Activated CD8-positive, alpha-beta T cell treated with anti-CD3 and anti-CD28 coated beads for 36 hours (primary cell): ENCODE data around the gene NCS1. TPM values are rescaled to one million over a fixed set of nuclear protein-coding genes. Genes with fewer than 3 reads are reported as not detected.

Experiments
- ATAC-seq: fragments of 200-7000 bp; cut with Tn5 transposase; one replicate; pipeline ENCODE4 v1.10.0; 2021; ENCODE audit warnings: mild to moderate bottlenecking, moderate library complexity
- CTCF ChIA-PET: fragments of 350-600 bp; sonication (Branson Sonifier 250); formaldehyde crosslinking; loops from one replicate; lab custom pipeline; 2021; ENCODE audit warnings: antibody characterized with exemption; lab: Charles Lee
- POLR2A ChIA-PET: fragments of 350-600 bp; sonication (Branson Sonifier 250); formaldehyde crosslinking; loops from one replicate; lab custom pipeline; 2021; ENCODE audit warnings: antibody characterized with exemption; lab: Charles Lee
- DNase-seq: peaks from one replicate; pipeline ENCODE4 v3.0.0-alpha.2; 2020
- H3K27ac Mint-ChIP-seq: one replicate; pipeline ENCODE4 v1.8.0; 2021; ENCODE audit warnings: mild to moderate bottlenecking, mixed read lengths
- H3K27me3 Mint-ChIP-seq: one replicate; pipeline ENCODE4 v1.8.0; 2021; ENCODE audit warnings: mixed read lengths
- H3K36me3 Mint-ChIP-seq: one replicate; pipeline ENCODE4 v1.8.0; 2021; ENCODE audit warnings: low read depth, mixed read lengths
- H3K4me1 Mint-ChIP-seq: one replicate; pipeline ENCODE4 v1.8.0; 2021; ENCODE audit warnings: low read depth, mixed read lengths
- H3K4me3 Mint-ChIP-seq: one replicate; pipeline ENCODE4 v1.8.0; 2021; ENCODE audit warnings: mild to moderate bottlenecking, moderate library complexity, mixed read lengths
- H3K9me3 Mint-ChIP-seq: one replicate; pipeline ENCODE4 v1.8.0; 2021; ENCODE audit warnings: mixed read lengths
- intact Hi-C: fragments of 100-400 bp; cut with micrococcal nuclease; formaldehyde crosslinking; loops from one replicate; pipeline ENCODE4 v1.10.0; 2022
- total RNA-seq, 2 experiments: library from RNA; stranded (reverse); gene quantifications; one replicate each; pipeline ENCODE4 v1.2.3, GENCODE V29; 2021
- TF ChIP-seq, protein P1 (sequence below): fragments of 200-600 bp; IDR thresholded peaks from one replicate; pipeline ENCODE4 v1.8.0; 2022; ENCODE audit warnings: antibody characterized with exemption, mild to moderate bottlenecking

The NCS1 gene
- total RNA-seq, 2 experiments from 2014 or later = 21.2 to 21.3 TPM

- POLR2A ChIA-PET = no interaction called here
Observed at GRCh38 chr9:130176760-130177159, 4.6 kb downstream of the NCS1 start.

GRCh38 chr9:130177898-130178805, 5.9 kb downstream of the NCS1 start:
- DNase-seq (no peak), ATAC-seq (no peak)
- intact Hi-C loops = no loop called here

More at GRCh38 chr9:130176760-130177159, 4.6 kb downstream of the NCS1 start:
- no peaks in the 10 kb centered on the region for H3K36me3 Mint-ChIP-seq
- peaks cover 13% of the 10 kb centered on the region for H3K27me3 Mint-ChIP-seq
- H3K4me1 Mint-ChIP-seq = peaks cover 2% of the 10 kb centered on the region
- TF ChIP-seq, protein P1, sequence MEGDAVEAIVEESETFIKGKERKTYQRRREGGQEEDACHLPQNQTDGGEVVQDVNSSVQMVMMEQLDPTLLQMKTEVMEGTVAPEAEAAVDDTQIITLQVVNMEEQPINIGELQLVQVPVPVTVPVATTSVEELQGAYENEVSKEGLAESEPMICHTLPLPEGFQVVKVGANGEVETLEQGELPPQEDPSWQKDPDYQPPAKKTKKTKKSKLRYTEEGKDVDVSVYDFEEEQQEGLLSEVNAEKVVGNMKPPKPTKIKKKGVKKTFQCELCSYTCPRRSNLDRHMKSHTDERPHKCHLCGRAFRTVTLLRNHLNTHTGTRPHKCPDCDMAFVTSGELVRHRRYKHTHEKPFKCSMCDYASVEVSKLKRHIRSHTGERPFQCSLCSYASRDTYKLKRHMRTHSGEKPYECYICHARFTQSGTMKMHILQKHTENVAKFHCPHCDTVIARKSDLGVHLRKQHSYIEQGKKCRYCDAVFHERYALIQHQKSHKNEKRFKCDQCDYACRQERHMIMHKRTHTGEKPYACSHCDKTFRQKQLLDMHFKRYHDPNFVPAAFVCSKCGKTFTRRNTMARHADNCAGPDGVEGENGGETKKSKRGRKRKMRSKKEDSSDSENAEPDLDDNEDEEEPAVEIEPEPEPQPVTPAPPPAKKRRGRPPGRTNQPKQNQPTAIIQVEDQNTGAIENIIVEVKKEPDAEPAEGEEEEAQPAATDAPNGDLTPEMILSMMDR = no peak
- no peak overlapping the region for H3K27ac Mint-ChIP-seq
- ATAC-seq (no peak), DNase-seq (no peak)
- intact Hi-C loops = no loop called here
- no peak overlapping the region for H3K4me3 Mint-ChIP-seq
- H3K9me3 Mint-ChIP-seq = no peaks in the 10 kb centered on the region
- CTCF ChIA-PET = no interaction called here

GRCh38 chr9:130179331-130179907, 7.2 kb downstream of the NCS1 start:
- ATAC-seq = no peak
- ChIA-PET CTCF (no interaction called here), POLR2A (interaction anchor here (0.6 kb wide), 1 partner anchor 26 kb away, joined by 4 read pairs; no protein-coding TSS in a partner anchor)
- no peaks in the 10 kb centered on the region for H3K9me3 Mint-ChIP-seq
- no peaks in the 10 kb centered on the region for H3K4me1 Mint-ChIP-seq
- no peak overlapping the region for H3K4me3 Mint-ChIP-seq
- intact Hi-C loops = no loop called here
- H3K36me3 Mint-ChIP-seq = no peaks in the 10 kb centered on the region
- no peak overlapping the region for H3K27ac Mint-ChIP-seq
- no peak for DNase-seq
- TF ChIP-seq, protein P1 = no peak
- H3K27me3 Mint-ChIP-seq = peaks cover 2% of the 10 kb centered on the region

More at GRCh38 chr9:130177898-130178805, 5.9 kb downstream of the NCS1 start:
- H3K27ac Mint-ChIP-seq = no peak overlapping the region
- peaks cover 12% of the 10 kb centered on the region for H3K27me3 Mint-ChIP-seq
- CTCF ChIA-PET = no interaction called here
- peaks cover 2% of the 10 kb centered on the region for H3K4me1 Mint-ChIP-seq
- H3K9me3 Mint-ChIP-seq = no peaks in the 10 kb centered on the region
- POLR2A ChIA-PET = interaction anchor here (1.2 kb wide), 1 partner anchor 71 kb away, joined by 3 read pairs; no protein-coding TSS in a partner anchor
- H3K4me3 Mint-ChIP-seq = no peak overlapping the region
- H3K36me3 Mint-ChIP-seq = no peaks in the 10 kb centered on the region
- TF ChIP-seq, protein P1 = no peak

DNA sequence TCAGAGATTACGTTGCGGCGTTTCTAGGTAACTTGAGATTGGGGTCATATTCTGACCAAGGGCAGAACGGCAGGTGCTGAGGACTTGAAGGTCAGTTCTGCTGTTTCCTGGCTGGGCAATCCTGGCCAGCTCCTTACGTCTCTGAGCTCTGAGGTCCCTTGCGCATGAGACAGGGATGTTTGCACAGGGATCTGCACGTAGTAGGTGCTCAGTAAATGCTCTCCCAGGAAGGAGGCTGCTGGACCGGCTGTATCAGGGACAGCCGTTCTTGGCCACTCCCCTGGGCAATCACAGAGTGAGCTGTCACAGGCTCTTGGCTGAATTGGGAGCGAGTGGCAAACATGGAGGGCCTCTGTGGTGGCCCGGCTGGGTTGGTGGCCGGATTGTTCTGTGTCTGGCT, 8.3 kb downstream of the NCS1 start:
- no peak overlapping the region for H3K4me3 Mint-ChIP-seq
- ATAC-seq = no peak
- no peak for DNase-seq
- H3K36me3 Mint-ChIP-seq = no peaks in the 10 kb centered on the region
- ChIA-PET POLR2A (no interaction called here), CTCF (no interaction called here)
- H3K27me3 Mint-ChIP-seq = no peaks in the 10 kb centered on the region
- TF ChIP-seq, protein P1 = no peak
- no peaks in the 10 kb centered on the region for H3K4me1 Mint-ChIP-seq
- no peak overlapping the region for H3K27ac Mint-ChIP-seq
- intact Hi-C loops = no loop called here
- H3K9me3 Mint-ChIP-seq = no peaks in the 10 kb centered on the region
